NCI-H2107 treated with DMSO at 0.1 percent for 48 hours (cell line): ENCODE data around the gene GALNT8.
"Not testable (repeated sequence)": the region's sequence is repeated elsewhere in the genome, so short reads cannot be mapped to it uniquely, and the experiment has no call there.

Experiments used
- DNase-seq: peaks from one replicate; lab custom pipeline; 2025; ENCODE audit not compliant: unreplicated experiment; lab: John Stamatoyannopoulos, UW

Gene GALNT8

GRCh38 chr12:4719821-4720636, at the start of gene GALNT8:
TSS of gene GALNT8 (plus strand) at chr12:4720400. CDS start at chr12:4720678, 278 bp downstream.
- DNase-seq = no peak

GRCh38 chr12:4679711-4680110, 40.5 kb upstream of the GALNT8 start:
- DNase-seq = no peak

GRCh38 chr12:4681732-4682131, 38.5 kb upstream of the GALNT8 start:
- no peak for DNase-seq

- DNase-seq = no peak
Observed at GRCh38 chr12:4685317-4685716, 34.9 kb upstream of the GALNT8 start.

GRCh38 chr12:4690760-4691159, 29.4 kb upstream of the GALNT8 start:
- DNase-seq = no peak

GRCh38 chr12:4700621-4701026, 19.6 kb upstream of the GALNT8 start:
- DNase-seq = peak; percentile 19

- no peak for DNase-seq
Observed at GRCh38 chr12:4701395-4702190, 18.6 kb upstream of the GALNT8 start.

- DNase-seq = no peak
Observed at GRCh38 chr12:4703676-4704075, 16.5 kb upstream of the GALNT8 start.

- no peak for DNase-seq
Observed at GRCh38 chr12:4705824-4706223, 14.4 kb upstream of the GALNT8 start.

- no peak for DNase-seq
Observed at GRCh38 chr12:4707306-4707705, 12.9 kb upstream of the GALNT8 start.

- no peak for DNase-seq
Observed at GRCh38 chr12:4710113-4710512, 10.1 kb upstream of the GALNT8 start.

- DNase-seq = no peak
Observed at GRCh38 chr12:4714879-4715278, 5.3 kb upstream of the GALNT8 start.

GRCh38 chr12:4717806-4718205, 2.4 kb upstream of the GALNT8 start:
- no peak for DNase-seq

GRCh38 chr12:4720637-4720995, 416 bp downstream of the GALNT8 start:
- no peak for DNase-seq

- DNase-seq = not testable (repeated sequence)
Observed at GRCh38 chr12:4721587-4721986, 1.4 kb downstream of the GALNT8 start.

- no peak for DNase-seq
Observed at GRCh38 chr12:4723226-4723625, 3.0 kb downstream of the GALNT8 start.

- no peak for DNase-seq
Observed at GRCh38 chr12:4725057-4725456, 4.9 kb downstream of the GALNT8 start.

- DNase-seq = no peak
Observed at GRCh38 chr12:4734625-4735340, 14.6 kb downstream of the GALNT8 start.

- DNase-seq = no peak
Observed at GRCh38 chr12:4736091-4736490, 15.9 kb downstream of the GALNT8 start.

GRCh38 chr12:4738541-4738940, 18.3 kb downstream of the GALNT8 start:
- no peak for DNase-seq

- DNase-seq = no peak
Observed at GRCh38 chr12:4742416-4742970, 22.3 kb downstream of the GALNT8 start.
